Upper lobe of left lung (tissue), 6 donors: Measurements from ENCODE around the gene PKDCC. TPM values are rescaled to one million over a fixed set of nuclear protein-coding genes. Genes with fewer than 3 reads are reported as not detected.

Experiments
- ATAC-seq, 2 donors: fragments of 200-7000 bp; cut with Tn5 transposase; one replicate each; pipeline ENCODE4 v1.9.1; 2022; ENCODE audit warnings: mild to moderate bottlenecking in 2 of 2, moderate library complexity in 2 of 2; ENCODE audit not compliant: low FRiP score in 2 of 2
- DNase-seq, 2 donors: peaks; one replicate each; pipeline ENCODE4 v3.0.0-alpha.2; 2019 to 2020
- H3K27ac ChIP-seq, 4 donors: fragments of 200-600 bp; sonication (generic); one replicate each; pipeline ENCODE4 v1.5.1; 2016 to 2019
- H3K27me3 ChIP-seq, 4 donors: fragments of 200-600 bp; sonication (generic); one replicate each; pipeline ENCODE4 v1.5.1; 2017 to 2019
- H3K36me3 ChIP-seq, 4 donors: fragments of 200-600 bp; sonication (generic); one replicate each; pipeline ENCODE4 v1.5.1; 2016 to 2019
- H3K4me1 ChIP-seq, 4 donors: fragments of 200-600 bp; sonication (generic); one replicate each; pipeline ENCODE4 v1.5.1; 2018 to 2019
- H3K4me3 ChIP-seq, 4 donors: fragments of 200-600 bp; sonication (generic); one replicate each; pipeline ENCODE4 v1.5.1; 2017 to 2019; ENCODE audit warnings: mild to moderate bottlenecking in 2 of 4, moderate library complexity in 1 of 4
- H3K9me3 ChIP-seq, 4 donors: fragments of 200-600 bp; sonication (generic); one replicate each; pipeline ENCODE4 v1.5.1; 2018 to 2019
- CTCF ChIP-seq, 6 experiments: fragments of 450-650 bp in 4 of 6; fragments of 200-600 bp in 2 of 6; sonication (generic) in 2 of 6; IDR thresholded peaks; one replicate each; pipeline ENCODE4 v1.5.1; 2016 to 2019; ENCODE audit warnings: antibody characterized with exemption in 6 of 6
- EP300 ChIP-seq, 4 donors: sonication (generic); formaldehyde crosslinking; IDR thresholded peaks; one replicate each; pipeline ENCODE4 v1.5.1; 2017; ENCODE audit warnings: antibody characterized with exemption in 4 of 4, control low read depth in 2 of 4
- POLR2A ChIP-seq, 4 donors: fragments of 450-650 bp; IDR thresholded peaks; one replicate each; pipeline ENCODE4 v1.5.1; 2016 to 2017; ENCODE audit warnings: antibody characterized with exemption in 4 of 4, mild to moderate bottlenecking in 2 of 4
- POLR2AphosphoS5 ChIP-seq, 2 donors: sonication (generic); formaldehyde crosslinking; IDR thresholded peaks; one replicate each; pipeline ENCODE4 v1.5.1; 2017; ENCODE audit warnings: antibody characterized with exemption in 2 of 2
- WGBS, 2 donors: methylation state at CpG; one replicate each; pipeline ENCODE4 v1.1.5; 2017 to 2018; 5-methylcytosine and 5-hydroxymethylcytosine counted together
- total RNA-seq, 6 donors: library from RNA; depleted of rRNA in 4 of 6; stranded (reverse); fragments of >200 nt in 4 of 6; gene quantifications; one replicate each; pipeline versions ENCODE4 v1.1.0 to v1.2.1, GENCODE V29; 2016 to 2021
- donor health status: DM: no; HTN: no; CAD: no; lungs with moderate emphysema.
- donor health status: DM: no; HTN: yes; CAD: no; lungs with severe emphysema.

PKDCC gene
- total RNA-seq, 6 donors from 2014 or later = 65.0 to 156 (median 95.9) TPM

- TF ChIP-seq CTCF (IDR thresholded peaks at IDR 0.05) (no peak), EP300 (IDR thresholded peaks at IDR 0.05) (no peak), POLR2A (IDR thresholded peaks at IDR 0.05) (no peak), POLR2AphosphoS5 (IDR thresholded peaks at IDR 0.05) (no peak)
- no peak for DNase-seq
- Histone ChIP-seq H3K36me3 (no peaks in the 10 kb centered on the region), H3K27me3 (no peaks in the 10 kb centered on the region), H3K27ac (peak overlapping the region; percentile 81 to 92 (median 89)), H3K4me1 (peaks cover 38 to 66% (median 53%) of the 10 kb centered on the region in 4 donors), H3K4me3 (no peak overlapping the region), H3K9me3 (peaks cover 0 to 3% (median 0%) of the 10 kb centered on the region in 4 donors)
- no peak for ATAC-seq
- 87 to 90% methylated on average over 6 of the region's 6 CpGs for WGBS, 2 donors
Observed at GRCh38 chr2:42099438-42100173, 51.8 kb downstream of the PKDCC start.

- no peak for TF ChIP-seq CTCF (IDR thresholded peaks at IDR 0.05)
- TF ChIP-seq EP300 (IDR thresholded peaks at IDR 0.05) = no peak
- no peak for TF ChIP-seq POLR2A (IDR thresholded peaks at IDR 0.05)
- no peak for TF ChIP-seq POLR2AphosphoS5 (IDR thresholded peaks at IDR 0.05)
- peak overlapping the region in 3 of 4 donors; percentile 43 to 61 (median 51) for H3K4me3 ChIP-seq
- DNase-seq (no peak), ATAC-seq (no peak)
- H3K36me3 ChIP-seq = no peaks in the 10 kb centered on the region
- H3K27me3 ChIP-seq = no peaks in the 10 kb centered on the region
- peaks cover 0 to 3% (median 0%) of the 10 kb centered on the region in 4 donors for H3K9me3 ChIP-seq
- 83 to 93% methylated on average over 6 to 20 of the region's 20 CpGs for WGBS, 2 donors
- peak overlapping the region; percentile 77 to 92 (median 84) for H3K27ac ChIP-seq
- H3K4me1 ChIP-seq = peaks cover 38 to 76% (median 61%) of the 10 kb centered on the region in 4 donors
Observed at GRCh38 chr2:42100683-42101205, 52.9 kb downstream of the PKDCC start.

GRCh38 chr2:42101206-42102023 lies 53.6 kb downstream of the PKDCC start:
- Histone ChIP-seq H3K4me3 (peak overlapping the region in 3 of 4 donors; percentile 43 to 61 (median 51)), H3K36me3 (no peaks in the 10 kb centered on the region), H3K9me3 (peaks cover 0 to 3% (median 0%) of the 10 kb centered on the region in 4 donors), H3K4me1 (peaks cover 40 to 83% (median 62%) of the 10 kb centered on the region in 4 donors), H3K27ac (peak overlapping the region; percentile 77 to 92 (median 84)), H3K27me3 (no peaks in the 10 kb centered on the region)
- 24 to 25% methylated on average over 14 to 29 of the region's 77 CpGs for WGBS, 2 donors
- peak; percentile 77 to 94 for DNase-seq
- TF ChIP-seq POLR2A (IDR thresholded peaks at IDR 0.05) = peak in 2 of 4 donors; percentile 28 to 62
- TF ChIP-seq CTCF (IDR thresholded peaks at IDR 0.05) = peak in 2 of 6 experiments; percentile 7 to 28
- TF ChIP-seq POLR2AphosphoS5 (IDR thresholded peaks at IDR 0.05) = peak in 1 of 2 donors; percentile 21
- TF ChIP-seq EP300 (IDR thresholded peaks at IDR 0.05) = no peak
- peak; percentile 44 to 80 for ATAC-seq

- H3K27me3 ChIP-seq = no peaks in the 10 kb centered on the region
- H3K9me3 ChIP-seq = peaks cover 0 to 3% (median 0%) of the 10 kb centered on the region in 4 donors
- peak overlapping the region in 3 of 4 donors; percentile 43 to 61 (median 51) for H3K4me3 ChIP-seq
- peak overlapping the region; percentile 77 to 92 (median 84) for H3K27ac ChIP-seq
- peaks cover 44 to 81% (median 60%) of the 10 kb centered on the region in 4 donors for H3K4me1 ChIP-seq
- peak; percentile 54 to 76 for ATAC-seq
- no peaks in the 10 kb centered on the region for H3K36me3 ChIP-seq
- peak; percentile 78 to 94 for DNase-seq
- 2 to 4% methylated on average over 21 to 33 of the region's 33 CpGs for WGBS, 2 donors
- TF ChIP-seq POLR2A (IDR thresholded peaks at IDR 0.05) (peak in 1 of 4 donors; percentile 53), CTCF (IDR thresholded peaks at IDR 0.05) (no peak), EP300 (IDR thresholded peaks at IDR 0.05) (no peak), POLR2AphosphoS5 (IDR thresholded peaks at IDR 0.05) (peak; percentile 28 to 37)
Observed at GRCh38 chr2:42102024-42102590, 54.3 kb downstream of the PKDCC start.
